ENCODE measurements around the gene MCM8. TPM values are rescaled to one million over a fixed set of nuclear protein-coding genes. Genes with fewer than 3 reads are reported as not detected.

Gene MCM8
- total RNA-seq (2014; rRNA removed), result 34.1 and 34.3 TPM in 2 replicates
- polyA plus RNA-seq (2012), result 5.0 TPM

GRCh38 chr20:5950271-5951031 is at the start of gene MCM8, which contains the start of gene TRMT6:
Gene MCM8 (plus strand): TSS chr20:5950652. CDS start chr20:5952016, 1,364 bp downstream.
Gene TRMT6 (minus strand): TSS chr20:5950533. CDS start chr20:5950405, 128 bp downstream.
- peak; percentile 93 for DNase-seq (ENCODE audit: low read depth)

- DNase-seq (ENCODE audit: low read depth), result no peak
Measured at GRCh38 chr20:5900908-5901307, 49.5 kb upstream of the MCM8 start.

GRCh38 chr20:5908981-5909380 is 41.5 kb upstream of the MCM8 start:
- DNase-seq (ENCODE audit: low read depth), result no peak

GRCh38 chr20:5910186-5910585 is 40.3 kb upstream of the MCM8 start:
- DNase-seq (ENCODE audit: low read depth), result no peak

- no peak for DNase-seq (ENCODE audit: low read depth)
Measured at GRCh38 chr20:5913166-5913565, 37.3 kb upstream of the MCM8 start.

GRCh38 chr20:5914859-5915258 is 35.6 kb upstream of the MCM8 start:
- no peak for DNase-seq (ENCODE audit: low read depth)

GRCh38 chr20:5918856-5919625 is 31.4 kb upstream of the MCM8 start:
- peak; percentile 59 for DNase-seq (ENCODE audit: low read depth)

- peak; percentile 22 for DNase-seq (ENCODE audit: low read depth)
Measured at GRCh38 chr20:5919626-5920544, 30.6 kb upstream of the MCM8 start.

- no peak for DNase-seq (ENCODE audit: low read depth)
Measured at GRCh38 chr20:5920581-5920980, 29.9 kb upstream of the MCM8 start.

GRCh38 chr20:5923493-5923892 is 27.0 kb upstream of the MCM8 start:
- DNase-seq (ENCODE audit: low read depth), result no peak

GRCh38 chr20:5925551-5925950 is 24.9 kb upstream of the MCM8 start:
- DNase-seq (ENCODE audit: low read depth), result no peak

GRCh38 chr20:5927749-5928462 is 22.5 kb upstream of the MCM8 start:
- no peak for DNase-seq (ENCODE audit: low read depth)

- no peak for DNase-seq (ENCODE audit: low read depth)
Measured at GRCh38 chr20:5928836-5929715, 21.4 kb upstream of the MCM8 start.

- DNase-seq (ENCODE audit: low read depth), result no peak
Measured at GRCh38 chr20:5931411-5931810, 19.0 kb upstream of the MCM8 start.

GRCh38 chr20:5932796-5933195 is 17.7 kb upstream of the MCM8 start:
- no peak for DNase-seq (ENCODE audit: low read depth)

GRCh38 chr20:5933802-5934436 is 16.5 kb upstream of the MCM8 start:
- DNase-seq (ENCODE audit: low read depth), result peak; percentile 20

GRCh38 chr20:5935384-5935783 is 15.1 kb upstream of the MCM8 start:
- no peak for DNase-seq (ENCODE audit: low read depth)

GRCh38 chr20:5936238-5936637 is 14.2 kb upstream of the MCM8 start:
- no peak for DNase-seq (ENCODE audit: low read depth)

GRCh38 chr20:5938456-5939029 is 11.9 kb upstream of the MCM8 start:
- no peak for DNase-seq (ENCODE audit: low read depth)

Data from LHCN-M2 (cell line).